Transverse colon (tissue), 4 donors: Measurements from ENCODE around the gene CDHR2. TPM values are rescaled to one million over a fixed set of nuclear protein-coding genes. Genes with fewer than 3 reads are reported as not detected.

Source experiments
- DNase-seq: peaks from one replicate; pipeline ENCODE4 v3.0.0-alpha.2; 2019
- H3K27ac ChIP-seq, 4 donors: fragments of 200-600 bp; sonication (generic); 2 replicates each; pipeline ENCODE4 v1.5.1; 2016 to 2018; ENCODE audit warnings: inconsistent platforms in 4 of 4
- H3K27me3 ChIP-seq: fragments of 200-600 bp; sonication (generic); 2 replicates; pipeline ENCODE4 v1.5.1; 2017; ENCODE audit warnings: inconsistent platforms
- H3K36me3 ChIP-seq, 4 donors: fragments of 200-600 bp; sonication (generic); 2 replicates each; pipeline ENCODE4 v1.5.1; 2017 to 2019; ENCODE audit warnings: inconsistent platforms in 4 of 4
- H3K4me1 ChIP-seq, 4 donors: fragments of 200-600 bp; sonication (generic); 2 replicates each; pipeline ENCODE4 v1.5.1; 2017 to 2020; ENCODE audit warnings: inconsistent platforms in 4 of 4
- H3K4me3 ChIP-seq, 4 donors: fragments of 200-600 bp; sonication (generic); 1 replicate in 1 of 4; 2 replicates in 3 of 4; pipeline versions ENCODE4 v1.5.1 to v1.6.1; 2017 to 2019; ENCODE audit warnings: inconsistent platforms in 4 of 4
- H3K9me3 ChIP-seq, 2 donors: fragments of 200-600 bp; sonication (generic); 2 replicates each; pipeline ENCODE4 v1.5.1; 2017 to 2019; ENCODE audit warnings: inconsistent platforms in 2 of 2
- CTCF ChIP-seq, 5 experiments: fragments of 200-600 bp in 3 of 5; fragments of 450-650 bp in 2 of 5; sonication (generic) in 3 of 5; IDR thresholded peaks; 1 replicate in 2 of 5; 2 replicates in 3 of 5; pipeline ENCODE4 v1.5.1; 2016 to 2017; ENCODE audit warnings: antibody characterized with exemption in 5 of 5, inconsistent platforms in 3 of 5, mild to moderate bottlenecking in 2 of 5, moderate library complexity in 1 of 5
- EP300 ChIP-seq: sonication (generic); formaldehyde crosslinking; IDR thresholded peaks from one replicate; pipeline ENCODE4 v1.6.1; 2017; ENCODE audit warnings: antibody characterized with exemption, low read depth
- POLR2A ChIP-seq: fragments of 450-650 bp; IDR thresholded peaks from one replicate; pipeline ENCODE4 v1.6.1; 2016; ENCODE audit warnings: antibody characterized with exemption, mild to moderate bottlenecking, moderate library complexity
- POLR2AphosphoS5 ChIP-seq, 3 donors: sonication (generic); formaldehyde crosslinking; IDR thresholded peaks; one replicate each; pipeline ENCODE4 v1.6.1; 2016; ENCODE audit warnings: antibody characterized with exemption in 3 of 3
- WGBS, 2 donors: methylation state at CpG; one replicate each; pipeline ENCODE4 v1.1.5; 2018; ENCODE audit warnings: low coverage in 1 of 2; 5-methylcytosine and 5-hydroxymethylcytosine counted together
- in situ Hi-C, 4 donors: fragments of 200-750 bp; cut with MboI; loops; one replicate each; pipeline versions ENCODE4 v1.15.0 to v1.15.1; 2017; ENCODE audit warnings: low sequenced_read_pairs in 3 of 4, low pct_ligation_motif_present in 1 of 4, low pct_unique_long_range_greater_than_20kb in 1 of 4
- intact Hi-C: fragments of 100-400 bp; cut with DNase I; formaldehyde crosslinking; loops from one replicate; pipeline ENCODE4 v1.15.1; 2023; ENCODE audit warnings: low total_unique reads
- total RNA-seq, 4 donors: library from RNA; depleted of rRNA; stranded (reverse); fragments of >200 nt; gene quantifications; one replicate each; pipeline ENCODE4 v1.1.0, GENCODE V29; 2016

Gene CDHR2
- total RNA-seq, 4 donors from 2014 or later: 15.5 to 257 (median 104) TPM

GRCh38 chr5:176514244-176514950 is 34.7 kb upstream of the CDHR2 start:
- Histone ChIP-seq H3K9me3 (no peaks in the 10 kb centered on the region), H3K36me3 (no peaks in the 10 kb centered on the region), H3K27ac (no peak overlapping the region), H3K4me1 (no peaks in the 10 kb centered on the region), H3K27me3 (no peaks in the 10 kb centered on the region), H3K4me3 (no peak overlapping the region)
- intact Hi-C loops (no loop called here), in situ Hi-C loops (no loop called here)
- WGBS, 2 donors: 86% methylated on average over 8 to 11 of the region's 11 CpGs
- no peak for TF ChIP-seq POLR2AphosphoS5 (IDR thresholded peaks at IDR 0.05)
- no peak for TF ChIP-seq EP300
- TF ChIP-seq POLR2A: no peak
- TF ChIP-seq CTCF (IDR thresholded peaks at IDR 0.05): no peak
- DNase-seq: no peak

- TF ChIP-seq POLR2A (no peak), CTCF (IDR thresholded peaks at IDR 0.05) (no peak), POLR2AphosphoS5 (IDR thresholded peaks at IDR 0.05) (no peak), EP300 (no peak)
- H3K4me1 ChIP-seq: no peaks in the 10 kb centered on the region
- no peaks in the 10 kb centered on the region for H3K27me3 ChIP-seq
- in situ Hi-C loops: no loop called here
- no peaks in the 10 kb centered on the region for H3K36me3 ChIP-seq
- H3K4me3 ChIP-seq: no peak overlapping the region
- H3K27ac ChIP-seq: no peak overlapping the region
- intact Hi-C loops: no loop called here
- WGBS, 2 donors: 71 to 78% methylated on average over 1 to 4 of the region's 4 CpGs
- DNase-seq: no peak
- H3K9me3 ChIP-seq: no peaks in the 10 kb centered on the region
These were observed 33.7 kb upstream of the CDHR2 start for GRCh38 chr5:176515396-176515795.

- Histone ChIP-seq H3K27ac (no peak overlapping the region), H3K27me3 (no peaks in the 10 kb centered on the region), H3K9me3 (no peaks in the 10 kb centered on the region), H3K4me3 (no peak overlapping the region), H3K36me3 (no peaks in the 10 kb centered on the region), H3K4me1 (no peaks in the 10 kb centered on the region)
- intact Hi-C loops (no loop called here), in situ Hi-C loops (no loop called here)
- TF ChIP-seq POLR2A (no peak), EP300 (no peak), CTCF (IDR thresholded peaks at IDR 0.05) (no peak), POLR2AphosphoS5 (IDR thresholded peaks at IDR 0.05) (no peak)
- no peak for DNase-seq
- WGBS, 2 donors: 70 to 71% methylated on average over 3 to 7 of the region's 7 CpGs
These were observed 32.0 kb upstream of the CDHR2 start for GRCh38 chr5:176517053-176517661.

GRCh38 chr5:176519810-176520720 is 29.1 kb upstream of the CDHR2 start:
- Histone ChIP-seq H3K36me3 (no peaks in the 10 kb centered on the region), H3K27ac (no peak overlapping the region), H3K4me3 (no peak overlapping the region), H3K27me3 (no peaks in the 10 kb centered on the region), H3K4me1 (no peaks in the 10 kb centered on the region), H3K9me3 (no peaks in the 10 kb centered on the region)
- in situ Hi-C loops (no loop called here), intact Hi-C loops (no loop called here)
- no peak for DNase-seq
- WGBS, 2 donors: 58% methylated on average over 16 of the region's 16 CpGs; no CpG with 5 or more reads in 1 of the 2 donors
- TF ChIP-seq EP300: no peak
- TF ChIP-seq POLR2A: no peak
- no peak for TF ChIP-seq POLR2AphosphoS5 (IDR thresholded peaks at IDR 0.05)
